GM20000 (cell line): Measurements from ENCODE around the gene SMIM34.

ENCODE experiments used
- DNase-seq: peaks from one replicate; pipeline ENCODE4 v3.0.0; 2012; ENCODE audit warnings: low spot score
- TF ChIP-seq, protein P1 (sequence below): IDR thresholded peaks from 2 replicates; pipeline ENCODE4 v1.5.1; 2012; ENCODE audit warnings: mild to moderate bottlenecking, control low read depth; ENCODE audit errors: extremely low read depth, missing control alignments

SMIM34 gene

GRCh38 chr21:34372321-34372720 lies 51.4 kb downstream of the SMIM34 start:
- TF ChIP-seq, protein P1, sequence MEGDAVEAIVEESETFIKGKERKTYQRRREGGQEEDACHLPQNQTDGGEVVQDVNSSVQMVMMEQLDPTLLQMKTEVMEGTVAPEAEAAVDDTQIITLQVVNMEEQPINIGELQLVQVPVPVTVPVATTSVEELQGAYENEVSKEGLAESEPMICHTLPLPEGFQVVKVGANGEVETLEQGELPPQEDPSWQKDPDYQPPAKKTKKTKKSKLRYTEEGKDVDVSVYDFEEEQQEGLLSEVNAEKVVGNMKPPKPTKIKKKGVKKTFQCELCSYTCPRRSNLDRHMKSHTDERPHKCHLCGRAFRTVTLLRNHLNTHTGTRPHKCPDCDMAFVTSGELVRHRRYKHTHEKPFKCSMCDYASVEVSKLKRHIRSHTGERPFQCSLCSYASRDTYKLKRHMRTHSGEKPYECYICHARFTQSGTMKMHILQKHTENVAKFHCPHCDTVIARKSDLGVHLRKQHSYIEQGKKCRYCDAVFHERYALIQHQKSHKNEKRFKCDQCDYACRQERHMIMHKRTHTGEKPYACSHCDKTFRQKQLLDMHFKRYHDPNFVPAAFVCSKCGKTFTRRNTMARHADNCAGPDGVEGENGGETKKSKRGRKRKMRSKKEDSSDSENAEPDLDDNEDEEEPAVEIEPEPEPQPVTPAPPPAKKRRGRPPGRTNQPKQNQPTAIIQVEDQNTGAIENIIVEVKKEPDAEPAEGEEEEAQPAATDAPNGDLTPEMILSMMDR = no peak

DNA sequence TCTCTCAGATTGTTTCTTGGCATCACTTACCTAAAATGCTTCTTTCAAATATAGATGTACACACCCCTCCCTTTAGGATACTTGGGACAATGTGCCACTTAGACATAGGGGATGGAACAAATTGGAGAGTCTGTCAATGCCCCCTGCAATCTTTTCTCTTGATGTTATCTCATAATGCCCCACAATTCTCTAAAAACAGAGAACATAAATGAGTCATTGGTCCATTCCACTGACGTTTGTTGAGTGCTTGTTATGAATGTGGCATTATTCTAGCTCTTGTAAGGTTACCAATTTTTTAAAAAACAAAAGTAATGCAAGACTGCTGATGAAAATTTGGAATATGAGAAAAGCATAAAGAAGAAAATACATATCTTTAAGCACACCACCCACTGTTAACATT lies 54.0 kb downstream of the SMIM34 start:
- TF ChIP-seq, protein P1 = no peak
- DNase-seq = no peak

More at GRCh38 chr21:34372321-34372720, 51.4 kb downstream of the SMIM34 start:
- DNase-seq = no peak
